Iris pigment epithelial cell (primary cell): ENCODE data around the gene DDI2.

Source experiments
- DNase-seq: peaks from one replicate; pipeline ENCODE4 v3.0.0-alpha.2; 2011; ENCODE audit warnings: low read depth

Gene DDI2

GRCh38 chr1:15605398-15606383 is 11.6 kb upstream of the DDI2 start:
- no peak for DNase-seq

- DNase-seq, result no peak
Observed at GRCh38 chr1:15609631-15610030, 7.6 kb upstream of the DDI2 start.

- no peak for DNase-seq
Observed at GRCh38 chr1:15610167-15610566, 7.1 kb upstream of the DDI2 start.

GRCh38 chr1:15616373-15617172 is 685 bp upstream of the DDI2 start:
- DNase-seq, result no peak

GRCh38 chr1:15618077-15618654 is 908 bp downstream of the DDI2 start:
- peak; percentile 27 for DNase-seq

- DNase-seq, result peak; percentile 95
Observed at GRCh38 chr1:15618655-15619525, 1.6 kb downstream of the DDI2 start.

GRCh38 chr1:15620155-15620545 is 2.9 kb downstream of the DDI2 start:
- peak; percentile 90 for DNase-seq

GRCh38 chr1:15620902-15621682 is 3.8 kb downstream of the DDI2 start:
- DNase-seq, result no peak

- DNase-seq, result peak; percentile 65
Observed at GRCh38 chr1:15621975-15622374, 4.7 kb downstream of the DDI2 start.

GRCh38 chr1:15622712-15623373 is 5.6 kb downstream of the DDI2 start:
- DNase-seq, result no peak

GRCh38 chr1:15623435-15623834 is 6.2 kb downstream of the DDI2 start:
- DNase-seq, result no peak

- DNase-seq, result no peak
Observed at GRCh38 chr1:15624133-15624714, 7.0 kb downstream of the DDI2 start.

GRCh38 chr1:15625056-15625917 is 8.0 kb downstream of the DDI2 start:
- DNase-seq, result no peak

- no peak for DNase-seq
Observed at GRCh38 chr1:15626269-15626950, 9.2 kb downstream of the DDI2 start.

GRCh38 chr1:15627343-15627988 is 10.2 kb downstream of the DDI2 start:
- DNase-seq, result no peak

- DNase-seq, result no peak
Observed at GRCh38 chr1:15628003-15628402, 10.7 kb downstream of the DDI2 start.

- no peak for DNase-seq
Observed at GRCh38 chr1:15633756-15634420, 16.6 kb downstream of the DDI2 start.
